Parathyroid adenoma (tissue), 2 donors: ENCODE measurements around the gene RBMS1.
A peak's percentile ranks its signal among the peaks of the same experiment; 100 is the strongest.

ENCODE experiments used
- H2AFZ ChIP-seq: fragments of 300-600 bp; sonication (generic); one replicate; pipeline ENCODE4 v1.7.0; 2017; ENCODE audit warnings: antibody characterized with exemption, mild to moderate bottlenecking
- H3K27ac ChIP-seq: fragments of 300-600 bp; sonication (generic); one replicate; pipeline ENCODE4 v1.7.0; 2017
- H3K27me3 ChIP-seq: fragments of 300-600 bp; sonication (generic); one replicate; pipeline ENCODE4 v1.7.0; 2017; ENCODE audit warnings: low read length; ENCODE audit not compliant: control insufficient read depth, insufficient read depth
- H3K36me3 ChIP-seq: fragments of 300-600 bp; sonication (generic); one replicate; pipeline ENCODE4 v1.7.0; 2017; ENCODE audit warnings: low read length; ENCODE audit not compliant: control insufficient read depth, insufficient read depth
- H3K4me1 ChIP-seq: fragments of 300-600 bp; sonication (generic); one replicate; pipeline ENCODE4 v1.7.0; 2017; ENCODE audit warnings: control low read depth
- H3K4me2 ChIP-seq: fragments of 300-600 bp; sonication (generic); one replicate; pipeline ENCODE4 v1.7.0; 2017; ENCODE audit warnings: low read length
- H3K4me3 ChIP-seq: fragments of 300-600 bp; sonication (generic); one replicate; pipeline ENCODE4 v1.7.0; 2017; ENCODE audit warnings: low read depth, low read length
- H3K79me2 ChIP-seq: fragments of 300-600 bp; sonication (generic); one replicate; pipeline ENCODE4 v1.7.0; 2017; ENCODE audit warnings: control low read depth
- H3K9ac ChIP-seq: fragments of 300-600 bp; sonication (generic); one replicate; pipeline ENCODE4 v1.7.0; 2017; ENCODE audit warnings: mild to moderate bottlenecking
- H3K9me3 ChIP-seq: fragments of 300-600 bp; sonication (generic); one replicate; pipeline ENCODE4 v1.7.0; 2017; ENCODE audit warnings: low read length; ENCODE audit not compliant: control insufficient read depth
- TF ChIP-seq, protein P1 (sequence below): fragments of 300-600 bp; sonication (generic); IDR thresholded peaks from one replicate; pipeline ENCODE4 v1.7.0; 2017; ENCODE audit warnings: antibody characterized with exemption, mild to moderate bottlenecking
- donor health status: primary hyperparathyroidism.

Gene RBMS1

GRCh38 chr2:160418853-160419252 lies 74.8 kb downstream of the RBMS1 start:
- Histone ChIP-seq H3K9me3 (no peaks in the 10 kb centered on the region), H2AFZ (no peak overlapping the region), H3K9ac (no peak overlapping the region), H3K36me3 (no peaks in the 10 kb centered on the region), H3K4me1 (peaks cover 12% of the 10 kb centered on the region), H3K27me3 (no peaks in the 10 kb centered on the region), H3K79me2 (peaks cover 35% of the 10 kb centered on the region), H3K4me2 (no peak overlapping the region), H3K27ac (no peak overlapping the region), H3K4me3 (no peak overlapping the region)
- TF ChIP-seq, protein P1, sequence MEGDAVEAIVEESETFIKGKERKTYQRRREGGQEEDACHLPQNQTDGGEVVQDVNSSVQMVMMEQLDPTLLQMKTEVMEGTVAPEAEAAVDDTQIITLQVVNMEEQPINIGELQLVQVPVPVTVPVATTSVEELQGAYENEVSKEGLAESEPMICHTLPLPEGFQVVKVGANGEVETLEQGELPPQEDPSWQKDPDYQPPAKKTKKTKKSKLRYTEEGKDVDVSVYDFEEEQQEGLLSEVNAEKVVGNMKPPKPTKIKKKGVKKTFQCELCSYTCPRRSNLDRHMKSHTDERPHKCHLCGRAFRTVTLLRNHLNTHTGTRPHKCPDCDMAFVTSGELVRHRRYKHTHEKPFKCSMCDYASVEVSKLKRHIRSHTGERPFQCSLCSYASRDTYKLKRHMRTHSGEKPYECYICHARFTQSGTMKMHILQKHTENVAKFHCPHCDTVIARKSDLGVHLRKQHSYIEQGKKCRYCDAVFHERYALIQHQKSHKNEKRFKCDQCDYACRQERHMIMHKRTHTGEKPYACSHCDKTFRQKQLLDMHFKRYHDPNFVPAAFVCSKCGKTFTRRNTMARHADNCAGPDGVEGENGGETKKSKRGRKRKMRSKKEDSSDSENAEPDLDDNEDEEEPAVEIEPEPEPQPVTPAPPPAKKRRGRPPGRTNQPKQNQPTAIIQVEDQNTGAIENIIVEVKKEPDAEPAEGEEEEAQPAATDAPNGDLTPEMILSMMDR = no peak

GRCh38 chr2:160418398-160418765 lies 75.2 kb downstream of the RBMS1 start:
- Histone ChIP-seq H3K9ac (no peak overlapping the region), H3K36me3 (no peaks in the 10 kb centered on the region), H3K4me3 (no peak overlapping the region), H3K27ac (no peak overlapping the region), H3K27me3 (no peaks in the 10 kb centered on the region), H3K4me2 (no peak overlapping the region), H3K79me2 (peaks cover 36% of the 10 kb centered on the region), H3K4me1 (peaks cover 12% of the 10 kb centered on the region), H2AFZ (no peak overlapping the region), H3K9me3 (no peaks in the 10 kb centered on the region)
- TF ChIP-seq, protein P1 = no peak

GRCh38 chr2:160417745-160418397 lies 75.7 kb downstream of the RBMS1 start:
- Histone ChIP-seq H2AFZ (no peak overlapping the region), H3K27me3 (no peaks in the 10 kb centered on the region), H3K4me3 (no peak overlapping the region), H3K9me3 (no peaks in the 10 kb centered on the region), H3K79me2 (peaks cover 36% of the 10 kb centered on the region), H3K9ac (no peak overlapping the region), H3K27ac (no peak overlapping the region), H3K4me2 (no peak overlapping the region), H3K36me3 (no peaks in the 10 kb centered on the region), H3K4me1 (peaks cover 12% of the 10 kb centered on the region)
- TF ChIP-seq, protein P1 = no peak

GRCh38 chr2:160415991-160416390 lies 77.6 kb downstream of the RBMS1 start:
- no peaks in the 10 kb centered on the region for H3K9me3 ChIP-seq
- no peaks in the 10 kb centered on the region for H3K36me3 ChIP-seq
- H3K4me3 ChIP-seq = no peak overlapping the region
- peaks cover 39% of the 10 kb centered on the region for H3K79me2 ChIP-seq
- H3K27ac ChIP-seq = no peak overlapping the region
- no peak overlapping the region for H3K4me2 ChIP-seq
- H2AFZ ChIP-seq = no peak overlapping the region
- no peak overlapping the region for H3K9ac ChIP-seq
- TF ChIP-seq, protein P1 = no peak
- H3K27me3 ChIP-seq = no peaks in the 10 kb centered on the region
- peaks cover 28% of the 10 kb centered on the region for H3K4me1 ChIP-seq

DNA sequence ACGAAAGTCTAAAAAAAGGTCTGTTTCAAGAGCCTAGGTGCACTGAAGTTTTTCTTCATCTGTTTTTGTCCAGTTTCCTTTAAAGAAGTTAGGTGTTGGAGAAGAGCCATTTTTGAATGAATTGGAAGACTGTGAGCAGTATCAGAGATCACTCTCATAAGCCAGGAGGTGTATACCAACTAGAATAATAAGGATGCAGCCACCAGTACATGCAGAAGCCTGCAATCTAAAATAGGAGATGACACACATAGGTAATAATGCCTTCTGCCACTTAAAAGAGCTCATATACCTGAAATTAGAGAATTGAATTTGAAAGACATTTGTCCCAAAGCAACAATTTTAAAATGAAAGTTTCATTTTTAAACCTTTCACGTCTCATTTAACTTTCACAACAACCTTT lies 81.7 kb downstream of the RBMS1 start:
- no peaks in the 10 kb centered on the region for H3K27me3 ChIP-seq
- H3K9me3 ChIP-seq = no peaks in the 10 kb centered on the region
- peaks cover 18% of the 10 kb centered on the region for H3K4me1 ChIP-seq
- H3K4me3 ChIP-seq = no peak overlapping the region
- H3K27ac ChIP-seq = peak overlapping the region; percentile 41
- H3K36me3 ChIP-seq = no peaks in the 10 kb centered on the region
- no peak overlapping the region for H3K9ac ChIP-seq
- peaks cover 36% of the 10 kb centered on the region for H3K79me2 ChIP-seq
- no peak overlapping the region for H3K4me2 ChIP-seq
- no peak overlapping the region for H2AFZ ChIP-seq
- TF ChIP-seq, protein P1 = no peak
